B cell (primary cell): ENCODE results near the gene MYRFL. TPM values are rescaled to one million over a fixed set of nuclear protein-coding genes. Genes with fewer than 3 reads are reported as not detected.

ENCODE experiments used
- ATAC-seq: fragments of 200-7000 bp; cut with Tn5 transposase; one replicate; pipeline ENCODE4 v1.10.0; 2021; ENCODE audit warnings: low read depth, mild to moderate bottlenecking, moderate number of reproducible peaks, moderate library complexity
- CTCF ChIA-PET: fragments of 350-600 bp; sonication (Branson Sonifier 250); formaldehyde crosslinking; loops from one replicate; lab custom pipeline; 2021; ENCODE audit warnings: antibody characterized with exemption, inconsistent platforms; lab: Charles Lee
- POLR2A ChIA-PET: fragments of 350-600 bp; sonication (Branson Sonifier 250); formaldehyde crosslinking; loops from one replicate; lab custom pipeline; 2021; ENCODE audit warnings: antibody characterized with exemption; lab: Charles Lee
- DNase-seq: peaks from one replicate; pipeline ENCODE4 v3.0.0; 2013
- H2AFZ ChIP-seq: 2 replicates; pipeline ENCODE4 v1.6.1; 2012; ENCODE audit warnings: mild to moderate bottlenecking, low read depth, low read length; ENCODE audit not compliant: insufficient read depth, poor library complexity, severe bottlenecking
- H3K27ac ChIP-seq, 2 donors: 1 replicate in 1 of 2; 2 replicates in 1 of 2; pipeline ENCODE4 v1.5.1; 2012 to 2013; ENCODE audit warnings: low read length in 2 of 2, mild to moderate bottlenecking in 2 of 2, moderate library complexity in 1 of 2
- H3K27me3 ChIP-seq, 4 experiments: fragments of 200-600 bp in 1 of 4; sonication (generic) in 1 of 4; replicated peaks in 1 of 4; 1 replicate in 2 of 4; 2 replicates in 2 of 4; pipeline versions ENCODE4 v1.6.1 to v1.7.0; 2013 to 2016; ENCODE audit warnings: low read length in 3 of 4, mild to moderate bottlenecking in 2 of 4, mixed read lengths in 1 of 4, moderate library complexity in 1 of 4; ENCODE audit not compliant: insufficient read depth in 4 of 4, control insufficient read depth in 3 of 4; ENCODE audit errors: control extremely low read depth in 1 of 4
- H3K36me3 ChIP-seq, 2 experiments: replicated peaks in 1 of 2; 1 replicate in 1 of 2; 2 replicates in 1 of 2; pipeline versions ENCODE4 v1.6.1 to v1.7.1; 2013; ENCODE audit warnings: low read length in 1 of 2; ENCODE audit not compliant: insufficient read depth in 2 of 2, control insufficient read depth in 1 of 2; ENCODE audit errors: control extremely low read depth in 1 of 2, extremely low read depth in 1 of 2
- H3K4me1 ChIP-seq, 2 donors: fragments of 200-600 bp in 1 of 2; sonication (generic) in 1 of 2; 1 replicate in 1 of 2; 2 replicates in 1 of 2; pipeline versions ENCODE4 v1.5.1 to v1.6.1; 2013 to 2017; ENCODE audit warnings: low read length in 2 of 2; ENCODE audit not compliant: control insufficient read depth in 2 of 2, insufficient read depth in 2 of 2
- H3K4me2 ChIP-seq: replicated peaks from 2 replicates; pipeline ENCODE3; 2012; ENCODE audit warnings: mild to moderate bottlenecking, low read depth, low read length; ENCODE audit not compliant: poor library complexity, severe bottlenecking
- H3K4me3 ChIP-seq, 5 experiments: fragments of 200-600 bp in 1 of 5; sonication (generic) in 1 of 5; 1 replicate in 3 of 5; 2 replicates in 2 of 5; pipeline versions ENCODE4 v1.5.1 to v1.7.0; 2011 to 2016; ENCODE audit warnings: low read length in 4 of 5, mild to moderate bottlenecking in 4 of 5, low read depth in 2 of 5, control low read depth in 1 of 5, moderate library complexity in 1 of 5; ENCODE audit not compliant: insufficient read depth in 1 of 5; ENCODE audit errors: control extremely low read depth in 1 of 5, extremely low read depth in 1 of 5
- H3K79me2 ChIP-seq: fragments of 200-600 bp; sonication (generic); one replicate; pipeline ENCODE4 v1.6.0; 2016; ENCODE audit warnings: low read length; ENCODE audit not compliant: control insufficient read depth, insufficient read depth
- H3K9ac ChIP-seq: fragments of 200-600 bp; sonication (generic); 2 replicates; pipeline ENCODE4 v1.6.1; 2017; ENCODE audit warnings: mild to moderate bottlenecking, low read length, moderate library complexity
- H3K9me3 ChIP-seq, 3 donors: one replicate each; pipeline versions ENCODE4 v1.6.1 to v1.7.1; 2013; ENCODE audit warnings: low read length in 2 of 3; ENCODE audit not compliant: control insufficient read depth in 2 of 3, insufficient read depth in 1 of 3; ENCODE audit errors: control extremely low read depth in 1 of 3
- H4K20me1 ChIP-seq: 2 replicates; pipeline ENCODE4 v1.6.0; 2012; ENCODE audit warnings: mild to moderate bottlenecking, low read length; ENCODE audit not compliant: insufficient read depth, control insufficient read depth, poor library complexity, severe bottlenecking
- H3K27ac Mint-ChIP-seq: one replicate; pipeline ENCODE4 v1.8.0; 2021; ENCODE audit warnings: mixed read lengths
- H3K27me3 Mint-ChIP-seq: one replicate; pipeline ENCODE4 v1.8.0; 2021; ENCODE audit warnings: mixed read lengths
- H3K4me1 Mint-ChIP-seq: one replicate; pipeline ENCODE4 v1.8.0; 2021; ENCODE audit warnings: mixed read lengths
- H3K4me3 Mint-ChIP-seq: one replicate; pipeline ENCODE4 v1.8.0; 2021; ENCODE audit warnings: mixed read lengths
- H3K9me3 Mint-ChIP-seq: one replicate; pipeline ENCODE4 v1.8.0; 2022; ENCODE audit warnings: mixed read lengths; ENCODE audit not compliant: insufficient read depth
- EZH2 ChIP-seq: IDR thresholded peaks from 2 replicates; pipeline ENCODE4 v1.6.1; 2012; ENCODE audit warnings: borderline replicate concordance, low read depth, mild to moderate bottlenecking, moderate library complexity, low read length; ENCODE audit not compliant: insufficient read depth, poor library complexity, severe bottlenecking
- WGBS: methylation state at CpG from one replicate; pipeline ENCODE4 v1.1.5; 2013; ENCODE audit warnings: missing lambda C conversion rate; ENCODE audit not compliant: insufficient coverage; 5-methylcytosine and 5-hydroxymethylcytosine counted together
- intact Hi-C: fragments of 100-400 bp; cut with micrococcal nuclease; formaldehyde crosslinking; loops from one replicate; pipeline ENCODE4 v1.10.0; 2022
- polyA plus RNA-seq: library from polyadenylated mRNA; depleted of rRNA; stranded (reverse); fragments of >200 nt; gene quantifications from 2 replicates; pipeline ENCODE4 v1.2.3, GENCODE V29; 2012
- total RNA-seq, 2 donors: library from RNA; stranded (reverse); fragments of 120-200 nt in 1 of 2; gene quantifications; 1 replicate in 1 of 2; 2 replicates in 1 of 2; pipeline versions ENCODE4 v1.2.3 to v1.2.4, GENCODE V29; 2013 to 2022
- TF ChIP-seq, protein P1 (sequence below): fragments of 200-600 bp; IDR thresholded peaks from one replicate; pipeline ENCODE4 v1.8.0; 2022; ENCODE audit warnings: antibody characterized with exemption, mild to moderate bottlenecking

Gene MYRFL
- total and polyA plus RNA-seq, 2 donors (not counting 1 experiment from before 2014, with no cell fraction given), result 0.28 TPM; not detected in 1

DNA sequence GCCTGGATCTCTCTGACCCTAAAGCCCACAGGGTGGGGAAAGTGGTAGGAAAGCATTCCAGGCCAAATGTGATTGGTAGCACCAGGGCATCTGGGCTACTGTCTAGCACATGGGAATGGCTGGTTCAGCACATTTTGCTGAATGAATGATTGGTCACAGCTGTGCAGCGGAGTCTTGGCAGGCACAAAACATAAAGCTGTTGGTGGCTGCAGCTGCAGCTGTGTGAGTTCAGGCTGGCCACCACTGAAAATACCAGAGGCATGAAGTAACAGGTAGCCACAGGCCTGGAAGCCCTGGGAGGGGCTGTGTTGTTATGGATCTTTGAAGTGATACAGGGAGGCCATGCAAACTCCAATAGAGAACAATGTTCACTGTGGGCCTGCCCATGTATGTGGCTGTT lies 72.7 kb downstream of the MYRFL start:
- Histone ChIP-seq H3K9me3 (no peaks in the 10 kb centered on the region), H3K36me3 (no peaks in the 10 kb centered on the region), H3K4me1 (peaks cover 0 to 5% of the 10 kb centered on the region in 2 donors), H3K4me3 (no peak overlapping the region), H3K27me3 (no peaks in the 10 kb centered on the region), H3K79me2 (no peaks in the 10 kb centered on the region), H3K4me2 (no peak overlapping the region), H3K9ac (no peak overlapping the region), H4K20me1 (no peaks in the 10 kb centered on the region), H3K27ac (no peak overlapping the region), H2AFZ (no peak overlapping the region)
- DNase-seq (no peak), ATAC-seq (no peak)
- H3K9me3 Mint-ChIP-seq, result no peaks in the 10 kb centered on the region
- H3K4me3 Mint-ChIP-seq, result no peak overlapping the region
- WGBS, result 83% methylated on average over 1 of the region's 1 CpG
- ChIA-PET POLR2A (no interaction called here), CTCF (interaction anchor here (0.6 to 8.1 kb wide), 4 partner anchors 11 to 678 kb away, joined by 3 to 117 read pairs (median 4); no protein-coding TSS in a partner anchor)
- peaks cover 3% of the 10 kb centered on the region for H3K27me3 Mint-ChIP-seq
- TF ChIP-seq, protein P1, sequence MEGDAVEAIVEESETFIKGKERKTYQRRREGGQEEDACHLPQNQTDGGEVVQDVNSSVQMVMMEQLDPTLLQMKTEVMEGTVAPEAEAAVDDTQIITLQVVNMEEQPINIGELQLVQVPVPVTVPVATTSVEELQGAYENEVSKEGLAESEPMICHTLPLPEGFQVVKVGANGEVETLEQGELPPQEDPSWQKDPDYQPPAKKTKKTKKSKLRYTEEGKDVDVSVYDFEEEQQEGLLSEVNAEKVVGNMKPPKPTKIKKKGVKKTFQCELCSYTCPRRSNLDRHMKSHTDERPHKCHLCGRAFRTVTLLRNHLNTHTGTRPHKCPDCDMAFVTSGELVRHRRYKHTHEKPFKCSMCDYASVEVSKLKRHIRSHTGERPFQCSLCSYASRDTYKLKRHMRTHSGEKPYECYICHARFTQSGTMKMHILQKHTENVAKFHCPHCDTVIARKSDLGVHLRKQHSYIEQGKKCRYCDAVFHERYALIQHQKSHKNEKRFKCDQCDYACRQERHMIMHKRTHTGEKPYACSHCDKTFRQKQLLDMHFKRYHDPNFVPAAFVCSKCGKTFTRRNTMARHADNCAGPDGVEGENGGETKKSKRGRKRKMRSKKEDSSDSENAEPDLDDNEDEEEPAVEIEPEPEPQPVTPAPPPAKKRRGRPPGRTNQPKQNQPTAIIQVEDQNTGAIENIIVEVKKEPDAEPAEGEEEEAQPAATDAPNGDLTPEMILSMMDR, result no peak
- no peak for TF ChIP-seq EZH2
- peaks cover 2% of the 10 kb centered on the region for H3K4me1 Mint-ChIP-seq
- H3K27ac Mint-ChIP-seq, result no peak overlapping the region
- intact Hi-C loops, result no loop called here

DNA sequence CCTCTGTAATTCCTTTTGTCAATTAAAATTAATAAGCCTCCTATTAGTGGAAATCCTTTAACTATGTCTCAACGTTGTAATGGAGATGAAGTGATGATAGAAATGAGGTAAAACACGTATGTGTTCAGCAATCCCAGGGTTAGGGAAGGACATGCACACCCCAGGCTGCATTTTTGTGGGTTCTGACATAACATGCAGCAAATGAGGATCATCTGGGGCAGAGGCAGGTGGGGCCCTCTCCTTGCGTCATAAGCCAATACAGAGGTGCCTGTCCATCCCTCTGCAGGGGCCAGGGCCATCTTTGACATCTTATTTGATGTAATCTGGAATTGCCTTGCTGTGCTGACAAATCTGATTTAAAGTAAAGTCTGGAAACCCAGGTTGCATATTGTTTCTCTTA lies 73.2 kb downstream of the MYRFL start:
- Mint-ChIP-seq H3K27me3 (peaks cover 3% of the 10 kb centered on the region), H3K27ac (no peak overlapping the region), H3K4me3 (no peak overlapping the region), H3K9me3 (no peaks in the 10 kb centered on the region), H3K4me1 (peaks cover 2% of the 10 kb centered on the region)
- H3K9me3 ChIP-seq, result no peaks in the 10 kb centered on the region
- no peaks in the 10 kb centered on the region for H4K20me1 ChIP-seq
- H3K27ac ChIP-seq, result no peak overlapping the region
- WGBS, result 94% methylated on average over 2 of the region's 3 CpGs
- no peaks in the 10 kb centered on the region for H3K36me3 ChIP-seq
- intact Hi-C loops, result no loop called here
- ChIA-PET POLR2A (no interaction called here), CTCF (interaction anchor here (1.0 to 8.1 kb wide), 4 partner anchors 10 to 680 kb away, joined by 4 to 117 read pairs (median 12); no protein-coding TSS in a partner anchor)
- H2AFZ ChIP-seq, result no peak overlapping the region
- TF ChIP-seq, protein P1, result no peak
- no peak for TF ChIP-seq EZH2
- no peak overlapping the region for H3K9ac ChIP-seq
- peaks cover 0 to 5% of the 10 kb centered on the region in 2 donors for H3K4me1 ChIP-seq
- H3K79me2 ChIP-seq, result no peaks in the 10 kb centered on the region
- no peak overlapping the region for H3K4me3 ChIP-seq
- no peaks in the 10 kb centered on the region for H3K27me3 ChIP-seq
- ATAC-seq (no peak), DNase-seq (no peak)
- no peak overlapping the region for H3K4me2 ChIP-seq
